ENCODE results near the gene ADAMTS7.
"Not testable (repeated sequence)": the region's sequence is repeated elsewhere in the genome, so short reads cannot be mapped to it uniquely, and the experiment has no call there.

Gene ADAMTS7

GRCh38 chr15:78811124-78811824, at the start of gene ADAMTS7:
Gene ADAMTS7, minus strand, starts transcription at chr15:78811464. Its CDS starts 244 bp downstream, at chr15:78811220.
- DNase-seq (ENCODE audit: low read depth in 1 of 2, low spot score in 1 of 2) = no peak

GRCh38 chr15:78859971-78860719, 48.9 kb upstream of the ADAMTS7 start:
- DNase-seq (ENCODE audit: low read depth in 1 of 2, low spot score in 1 of 2) = peak; percentile 75 to 78

- no peak for DNase-seq (ENCODE audit: low read depth in 1 of 2, low spot score in 1 of 2)
Measured at GRCh38 chr15:78855746-78856145, 44.5 kb upstream of the ADAMTS7 start.

- DNase-seq (ENCODE audit: low read depth in 1 of 2, low spot score in 1 of 2) = no peak
Measured at GRCh38 chr15:78854833-78855372, 43.6 kb upstream of the ADAMTS7 start.

- DNase-seq (ENCODE audit: low read depth in 1 of 2, low spot score in 1 of 2) = no peak
Measured at GRCh38 chr15:78853500-78853899, 42.2 kb upstream of the ADAMTS7 start.

- DNase-seq (ENCODE audit: low read depth in 1 of 2, low spot score in 1 of 2) = no peak
Measured at GRCh38 chr15:78850941-78851755, 39.9 kb upstream of the ADAMTS7 start.

- DNase-seq (ENCODE audit: low read depth in 1 of 2, low spot score in 1 of 2) = no peak
Measured at GRCh38 chr15:78850352-78850751, 39.1 kb upstream of the ADAMTS7 start.

- DNase-seq (ENCODE audit: low read depth in 1 of 2, low spot score in 1 of 2) = not testable (repeated sequence)
Measured at GRCh38 chr15:78847387-78847906, 36.2 kb upstream of the ADAMTS7 start.

GRCh38 chr15:78846906-78847305, 35.6 kb upstream of the ADAMTS7 start:
- DNase-seq (ENCODE audit: low read depth in 1 of 2, low spot score in 1 of 2) = not testable (repeated sequence)

GRCh38 chr15:78842519-78842918, 31.3 kb upstream of the ADAMTS7 start:
- no peak for DNase-seq (ENCODE audit: low read depth in 1 of 2, low spot score in 1 of 2)

- no peak for DNase-seq (ENCODE audit: low read depth in 1 of 2, low spot score in 1 of 2)
Measured at GRCh38 chr15:78841891-78842290, 30.6 kb upstream of the ADAMTS7 start.

- DNase-seq (ENCODE audit: low read depth in 1 of 2, low spot score in 1 of 2) = no peak
Measured at GRCh38 chr15:78841376-78841706, 30.1 kb upstream of the ADAMTS7 start.

GRCh38 chr15:78840661-78841375, 29.6 kb upstream of the ADAMTS7 start:
- DNase-seq (ENCODE audit: low read depth in 1 of 2, low spot score in 1 of 2) = no peak

GRCh38 chr15:78839151-78839550, 27.9 kb upstream of the ADAMTS7 start:
- DNase-seq (ENCODE audit: low read depth in 1 of 2, low spot score in 1 of 2) = not testable (repeated sequence)

- no peak for DNase-seq (ENCODE audit: low read depth in 1 of 2, low spot score in 1 of 2)
Measured at GRCh38 chr15:78838489-78838888, 27.2 kb upstream of the ADAMTS7 start.

- no peak for DNase-seq (ENCODE audit: low read depth in 1 of 2, low spot score in 1 of 2)
Measured at GRCh38 chr15:78837543-78837942, 26.3 kb upstream of the ADAMTS7 start.

GRCh38 chr15:78837131-78837530, 25.9 kb upstream of the ADAMTS7 start:
- no peak for DNase-seq (ENCODE audit: low read depth in 1 of 2, low spot score in 1 of 2)

- no peak for DNase-seq (ENCODE audit: low read depth in 1 of 2, low spot score in 1 of 2)
Measured at GRCh38 chr15:78836333-78836732, 25.1 kb upstream of the ADAMTS7 start.

GRCh38 chr15:78831229-78832207, 20.3 kb upstream of the ADAMTS7 start:
- no peak for DNase-seq (ENCODE audit: low read depth in 1 of 2, low spot score in 1 of 2)
